ENCODE measurements around the gene COPA.

Gene COPA

DNA sequence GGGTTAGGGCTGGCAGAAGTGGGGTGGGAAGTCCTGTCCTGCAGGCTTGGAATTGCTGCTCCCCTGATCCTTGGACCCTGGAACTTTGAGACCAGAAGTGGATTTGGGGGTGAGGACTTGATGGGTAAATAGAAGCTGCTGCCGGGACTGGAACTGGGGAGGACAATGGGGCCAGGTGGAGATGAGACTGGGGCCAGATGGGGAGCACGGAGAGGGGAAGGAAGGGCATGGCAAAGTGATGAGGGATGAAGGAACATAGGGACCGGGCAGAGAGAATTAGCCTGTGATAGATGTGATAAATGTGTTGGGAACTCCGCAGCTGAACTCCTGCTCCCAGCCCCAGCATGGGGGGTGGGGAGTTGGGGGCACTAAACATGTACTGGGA is 24.5 kb upstream of the COPA start:
- TF ChIP-seq, protein P1, sequence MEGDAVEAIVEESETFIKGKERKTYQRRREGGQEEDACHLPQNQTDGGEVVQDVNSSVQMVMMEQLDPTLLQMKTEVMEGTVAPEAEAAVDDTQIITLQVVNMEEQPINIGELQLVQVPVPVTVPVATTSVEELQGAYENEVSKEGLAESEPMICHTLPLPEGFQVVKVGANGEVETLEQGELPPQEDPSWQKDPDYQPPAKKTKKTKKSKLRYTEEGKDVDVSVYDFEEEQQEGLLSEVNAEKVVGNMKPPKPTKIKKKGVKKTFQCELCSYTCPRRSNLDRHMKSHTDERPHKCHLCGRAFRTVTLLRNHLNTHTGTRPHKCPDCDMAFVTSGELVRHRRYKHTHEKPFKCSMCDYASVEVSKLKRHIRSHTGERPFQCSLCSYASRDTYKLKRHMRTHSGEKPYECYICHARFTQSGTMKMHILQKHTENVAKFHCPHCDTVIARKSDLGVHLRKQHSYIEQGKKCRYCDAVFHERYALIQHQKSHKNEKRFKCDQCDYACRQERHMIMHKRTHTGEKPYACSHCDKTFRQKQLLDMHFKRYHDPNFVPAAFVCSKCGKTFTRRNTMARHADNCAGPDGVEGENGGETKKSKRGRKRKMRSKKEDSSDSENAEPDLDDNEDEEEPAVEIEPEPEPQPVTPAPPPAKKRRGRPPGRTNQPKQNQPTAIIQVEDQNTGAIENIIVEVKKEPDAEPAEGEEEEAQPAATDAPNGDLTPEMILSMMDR (IDR thresholded peaks at IDR 0.05; ENCODE audit: insufficient read depth, low read depth, low read length, missing control alignments): no peak
- no peak overlapping the region for H3K4me3 ChIP-seq (ENCODE audit: low read depth, low read length)
- DNase-seq (ENCODE audit: low read depth): no peak

DNA sequence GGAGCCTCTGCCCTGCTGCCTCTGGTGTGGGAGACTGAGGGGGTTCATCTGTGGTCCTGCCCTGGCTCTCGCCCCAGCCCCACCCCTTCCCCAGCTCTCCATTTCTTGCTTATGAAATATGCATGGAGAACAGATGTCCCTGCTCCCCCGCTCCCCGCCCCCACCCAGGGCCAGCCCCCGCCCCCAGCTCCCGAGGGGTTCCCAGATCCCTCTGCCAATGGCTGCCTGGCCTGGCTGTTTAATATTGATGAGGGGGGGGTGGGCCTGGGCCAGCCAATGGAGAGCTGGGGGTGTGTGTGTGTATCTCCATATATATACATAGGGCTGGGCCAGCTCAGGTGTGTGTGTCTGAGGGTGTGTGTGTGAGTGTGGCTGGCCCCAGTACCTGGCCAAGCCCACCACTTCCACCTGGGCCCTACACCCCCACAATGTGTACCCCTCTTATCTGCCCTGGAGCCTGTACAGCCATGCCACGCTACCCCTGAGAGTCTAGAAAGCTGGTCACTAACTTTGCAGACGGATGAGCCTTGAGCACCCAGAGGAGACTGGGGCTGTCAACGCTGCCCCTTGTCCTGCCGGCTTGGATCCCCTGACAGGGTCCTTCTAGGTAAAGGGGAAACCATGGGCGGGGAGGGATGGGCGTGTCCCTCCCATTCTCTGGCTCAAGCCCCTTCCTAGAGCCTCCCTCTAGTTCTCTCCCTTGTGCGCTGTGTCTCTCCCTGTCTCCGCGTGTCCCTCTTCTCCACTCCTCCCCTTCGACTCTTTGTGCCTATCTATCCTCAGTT is 23.9 kb upstream of the COPA start, which contains the start of gene NHLH1:
TSS of gene NHLH1 (plus strand) at position 341 of the 785 bp plus-strand sequence. CDS start 3,661 bp downstream, outside the sequence.
- DNase-seq (ENCODE audit: low read depth): no peak
- H3K4me3 ChIP-seq (ENCODE audit: low read depth, low read length): no peak within 1 kb of the TSS
- TF ChIP-seq, protein P1 (IDR thresholded peaks at IDR 0.05; ENCODE audit: insufficient read depth, low read depth, low read length, missing control alignments): no peak

- DNase-seq (ENCODE audit: low read depth): no peak
- H3K4me3 ChIP-seq (ENCODE audit: low read depth, low read length): no peak overlapping the region
- TF ChIP-seq, protein P1 (IDR thresholded peaks at IDR 0.05; ENCODE audit: insufficient read depth, low read depth, low read length, missing control alignments): no peak
Measured at GRCh38 chr1:160365325-160365724, 22.3 kb upstream of the COPA start.

- TF ChIP-seq, protein P1 (IDR thresholded peaks at IDR 0.05; ENCODE audit: insufficient read depth, low read depth, low read length, missing control alignments): no peak
- H3K4me3 ChIP-seq (ENCODE audit: low read depth, low read length): no peak overlapping the region
- no peak for DNase-seq (ENCODE audit: low read depth)
Measured at GRCh38 chr1:160363951-160364735, 21.1 kb upstream of the COPA start.

DNA sequence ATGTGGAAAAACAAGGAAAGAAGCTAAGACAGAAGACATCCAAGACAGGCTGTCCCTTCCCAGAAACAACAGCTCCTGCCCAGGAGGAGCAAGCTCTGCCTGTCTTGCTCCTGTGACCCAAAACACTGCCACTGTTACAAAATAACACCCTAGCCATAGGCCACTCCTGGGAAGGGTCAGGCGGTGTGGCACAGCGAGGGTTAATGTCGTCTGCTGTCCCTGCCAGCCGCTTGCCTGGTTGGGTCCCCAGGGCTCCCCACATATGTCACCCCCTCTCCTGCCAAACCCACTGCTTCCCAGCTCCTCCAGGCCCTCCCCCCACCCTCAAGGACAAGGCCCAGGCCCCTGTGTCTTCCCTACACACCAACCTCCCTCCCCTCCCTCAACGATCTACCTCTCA is 20.0 kb upstream of the COPA start:
- TF ChIP-seq, protein P1 (IDR thresholded peaks at IDR 0.05; ENCODE audit: insufficient read depth, low read depth, low read length, missing control alignments): no peak
- no peak for DNase-seq (ENCODE audit: low read depth)
- H3K4me3 ChIP-seq (ENCODE audit: low read depth, low read length): no peak overlapping the region

DNA sequence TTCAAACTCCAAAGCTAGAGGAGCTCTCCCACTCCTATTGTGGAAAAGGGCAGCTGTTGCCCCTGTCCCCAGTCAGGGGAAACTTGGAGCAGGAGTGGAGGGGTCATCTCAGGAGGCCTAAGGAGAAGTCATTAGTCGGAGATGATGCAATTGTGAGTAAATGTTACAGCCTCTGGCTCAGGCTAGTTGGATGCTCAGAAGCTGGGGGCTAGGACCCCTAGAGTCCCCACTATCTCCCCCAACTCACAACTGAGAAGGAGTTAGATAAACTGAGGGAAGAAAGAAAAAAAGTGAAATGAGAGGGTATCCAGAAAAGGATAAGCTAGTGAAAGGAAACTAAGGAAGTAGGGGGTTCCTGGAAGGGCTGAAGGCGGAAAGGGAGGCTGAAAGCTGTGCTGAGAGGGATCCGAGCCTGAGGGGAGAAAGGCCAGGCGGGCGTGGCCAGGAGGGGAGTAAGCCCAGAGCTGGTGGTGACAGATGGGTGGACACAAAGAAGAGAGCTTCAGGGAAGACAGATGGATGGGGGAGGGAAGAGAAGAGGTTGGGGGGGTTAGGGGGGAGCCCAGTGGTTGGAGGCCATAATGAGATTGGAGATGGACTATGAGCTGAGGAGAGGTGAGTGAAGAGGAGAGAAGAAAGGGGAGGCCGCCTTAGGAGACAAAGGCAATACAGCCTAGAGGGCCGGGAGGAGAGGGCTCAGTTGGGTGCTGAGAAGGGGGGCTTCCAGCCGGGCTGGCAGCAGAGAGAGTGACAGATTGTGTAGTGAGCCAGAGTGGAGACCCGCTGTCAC is 19.3 kb upstream of the COPA start:
- TF ChIP-seq, protein P1 (IDR thresholded peaks at IDR 0.05; ENCODE audit: insufficient read depth, low read depth, low read length, missing control alignments): no peak
- DNase-seq (ENCODE audit: low read depth): no peak
- H3K4me3 ChIP-seq (ENCODE audit: low read depth, low read length): no peak overlapping the region

Data from GM12865 (cell line).